HepG2 (cell line): ENCODE results near the gene PFDN1. TPM values are rescaled to one million over a fixed set of nuclear protein-coding genes. Genes with fewer than 3 reads are reported as not detected.

Experiments
- ATAC-seq: fragments of 200-7000 bp; cut with Tn5 transposase; 3 replicates; pipeline ENCODE4 v1.9.1; 2020; ENCODE audit warnings: mild to moderate bottlenecking, moderate library complexity
- BruUV-seq: library from RNA; stranded (reverse); fragments of 400-500 nt; replicated peaks from 2 replicates; lab custom pipeline; 2021; lab: Mats Ljungman, UMichigan
- CTCF ChIA-PET: fragments of 300-600 bp; formaldehyde crosslinking; extraction: SDS; loops from one replicate; lab custom pipeline; 2021; ENCODE audit warnings: low total read pairs, inconsistent platforms, low intra/inter-chr PET ratio; lab: Yijun Ruan, JAX
- POLR2A ChIA-PET: fragments of 350-600 bp; sonication (Branson Sonifier 250); formaldehyde crosslinking; loops from one replicate; lab custom pipeline; 2020; ENCODE audit warnings: antibody characterized with exemption, inconsistent platforms; lab: Yijun Ruan, JAX
- DNase-seq: peaks from one replicate; pipeline ENCODE4 v3.0.0-alpha.2; 2015; ENCODE audit warnings: low spot score
- FAIRE-seq: peaks from 3 replicates; lab custom pipeline; 2011; peaks lifted over from hg19 to GRCh38; lab: Jason Lieb, UNC
- H2AFZ ChIP-seq: one replicate; pipeline ENCODE4 v1.6.1; 2011; ENCODE audit warnings: low read length, inconsistent platforms
- H3K27ac ChIP-seq: fragments of 300-600 bp; 3 replicates; pipeline ENCODE4 v1.8.0; 2011; ENCODE audit warnings: mixed run types, mild to moderate bottlenecking, mixed read lengths, low read length, inconsistent platforms; ENCODE audit not compliant: insufficient read depth; ENCODE audit errors: extremely low read length
- H3K27me3 ChIP-seq, 2 experiments: fragments of 200-600 bp in 1 of 2; 2 replicates in 1 of 2; 3 replicates in 1 of 2; pipeline versions ENCODE4 v1.6.0 to v1.8.0; 2011; ENCODE audit warnings: low read length in 2 of 2, mild to moderate bottlenecking in 2 of 2, moderate library complexity in 2 of 2, inconsistent platforms in 1 of 2; ENCODE audit not compliant: insufficient read depth in 2 of 2, control insufficient read depth in 1 of 2
- H3K36me3 ChIP-seq, 2 experiments: fragments of 200-600 bp in 1 of 2; replicated peaks in 1 of 2; 2 replicates in 1 of 2; 3 replicates in 1 of 2; pipeline versions ENCODE4 v1.5.1 to v1.8.0; 2011; ENCODE audit warnings: low read length in 2 of 2, inconsistent platforms in 1 of 2; ENCODE audit not compliant: insufficient read depth in 2 of 2, control insufficient read depth in 1 of 2
- H3K4me1 ChIP-seq: 2 replicates; pipeline ENCODE4 v1.5.1; 2012; ENCODE audit warnings: low read length, inconsistent platforms; ENCODE audit not compliant: insufficient read depth
- H3K4me2 ChIP-seq: 2 replicates; pipeline ENCODE4 v1.6.0; 2011; ENCODE audit warnings: low read depth, low read length, inconsistent platforms
- H3K4me3 ChIP-seq, 3 experiments: fragments of 200-600 bp in 1 of 3; sonication (generic), shearing (Covaris generic) in 1 of 3; replicated peaks in 1 of 3; 2 replicates each; pipeline ENCODE4 v1.5.1; 2011 to 2016; ENCODE audit warnings: low read length in 3 of 3, inconsistent platforms in 2 of 3, low read depth in 2 of 3, mild to moderate bottlenecking in 2 of 3, control low read depth in 1 of 3, mixed read lengths in 1 of 3; ENCODE audit not compliant: insufficient read depth in 1 of 3
- H3K79me2 ChIP-seq: one replicate; pipeline ENCODE4 v1.6.1; 2011; ENCODE audit warnings: low read length, inconsistent platforms; ENCODE audit not compliant: insufficient read depth
- H3K9ac ChIP-seq: 2 replicates; pipeline ENCODE4 v1.6.0; 2011; ENCODE audit warnings: mild to moderate bottlenecking, low read depth, low read length, inconsistent platforms; ENCODE audit not compliant: insufficient read depth
- H3K9me3 ChIP-seq: 2 replicates; pipeline ENCODE4 v1.5.1; 2012; ENCODE audit warnings: mild to moderate bottlenecking, low read length
- H4K20me1 ChIP-seq: 2 replicates; pipeline ENCODE4 v1.6.0; 2011; ENCODE audit warnings: inconsistent platforms, mild to moderate bottlenecking, low read length, moderate library complexity; ENCODE audit not compliant: insufficient read depth
- AFF4 ChIP-seq: sonication (generic); formaldehyde crosslinking; IDR thresholded peaks from 2 replicates; pipeline ENCODE4 v1.4.0; 2020; ENCODE audit warnings: missing genetic modification reagents
- BRCA1 ChIP-seq: sonication (generic); formaldehyde crosslinking; IDR thresholded peaks from 2 replicates; pipeline ENCODE4 v1.4.0; 2020; ENCODE audit warnings: missing genetic modification reagents
- HMGXB4 ChIP-seq, 2 experiments: sonication (generic) in 1 of 2; formaldehyde crosslinking in 1 of 2; IDR thresholded peaks; 2 replicates each; pipeline versions ENCODE4 v1.4.0 to v1.6.1; 2018 to 2020; ENCODE audit warnings: missing genetic modification reagents in 2 of 2, borderline replicate concordance in 1 of 2, low read depth in 1 of 2, mild to moderate bottlenecking in 1 of 2, missing biosample characterization in 1 of 2
- HNRNPUL1 ChIP-seq: fragments of 200-400 bp; formaldehyde crosslinking; IDR thresholded peaks from 2 replicates; pipeline ENCODE4 v1.6.1; 2017; ENCODE audit warnings: low read depth, mild to moderate bottlenecking, low read length, moderate library complexity
- KDM4B ChIP-seq: sonication (generic); formaldehyde crosslinking; IDR thresholded peaks from 2 replicates; pipeline ENCODE4 v1.4.0; 2020; ENCODE audit warnings: missing genetic modification reagents
- PPARG ChIP-seq: conservative IDR thresholded peaks from 2 replicates; pipeline ENCODE4 v1.6.1; 2016; ENCODE audit warnings: missing biosample characterization, missing genetic modification reagents
- RNF2 ChIP-seq: fragments of 450-650 bp; conservative IDR thresholded peaks from 2 replicates; pipeline ENCODE4 v1.6.1; 2016; ENCODE audit warnings: low read depth
- SIN3B ChIP-seq: fragments of 150-350 bp; IDR thresholded peaks from 2 replicates; pipeline ENCODE4 v1.6.1; 2014; ENCODE audit warnings: low read length
- SUZ12 ChIP-seq: fragments of 150-350 bp; IDR thresholded peaks from 2 replicates; pipeline ENCODE4 v1.6.1; 2014; ENCODE audit warnings: low read depth, low read length
- TAF1 ChIP-seq: sonication (generic); formaldehyde crosslinking; IDR thresholded peaks from 2 replicates; pipeline ENCODE4 v1.4.0; 2020; ENCODE audit warnings: missing genetic modification reagents
- ZFY ChIP-seq: sonication (generic); formaldehyde crosslinking; IDR thresholded peaks from 2 replicates; pipeline ENCODE4 v1.4.0; 2020; ENCODE audit warnings: missing genetic modification reagents
- ZNF17 ChIP-seq: sonication (generic); formaldehyde crosslinking; IDR thresholded peaks from 2 replicates; pipeline ENCODE4 v1.5.0; 2020; ENCODE audit warnings: mild to moderate bottlenecking, missing genetic modification reagents
- ZNF230 ChIP-seq: sonication (generic); formaldehyde crosslinking; IDR thresholded peaks from 2 replicates; pipeline ENCODE4 v1.4.0; 2020; ENCODE audit warnings: mild to moderate bottlenecking, missing genetic modification reagents
- ZNF292 ChIP-seq: sonication (generic); formaldehyde crosslinking; IDR thresholded peaks from 2 replicates; pipeline ENCODE4 v1.8.1; 2022; ENCODE audit warnings: mild to moderate bottlenecking, low read depth, missing genetic modification reagents, borderline replicate concordance
- ZNF484 ChIP-seq: sonication (generic); formaldehyde crosslinking; IDR thresholded peaks from 2 replicates; pipeline ENCODE4 v1.5.1; 2020; ENCODE audit warnings: mild to moderate bottlenecking, low read depth, missing genetic modification reagents, borderline replicate concordance
- ZNF580 ChIP-seq: IDR thresholded peaks from 2 replicates; pipeline ENCODE4 v1.6.1; 2016; ENCODE audit warnings: low read depth, borderline replicate concordance
- WGBS: methylation state at CpG from one replicate; pipeline ENCODE4 v1.1.6; 2017; ENCODE audit warnings: low lambda C conversion rate; 5-methylcytosine and 5-hydroxymethylcytosine counted together
- in situ Hi-C: cut with HindIII; loops from 2 replicates; pipeline ENCODE4 v1.10.0; 2017; ENCODE audit warnings: low pct_unique_long_range_greater_than_20kb; ENCODE audit not compliant: extremely low pct_ligation_motif_present
- intact Hi-C: fragments of 100-400 bp; cut with micrococcal nuclease; formaldehyde crosslinking; loops from one replicate; pipeline ENCODE4 v1.10.0; 2022; ENCODE audit not compliant: unreplicated experiment
- polyA plus RNA-seq, 8 experiments: library from polyadenylated mRNA; depleted of rRNA in 3 of 8; stranded (reverse) in 7 of 8; unstranded in 1 of 8; fragments of >200 nt; fragmentation: Illumina TruSeq in 4 of 8; extraction: Trizol in 4 of 8; gene quantifications; 2 replicates each; pipeline versions ENCODE4 v1.2.1 to v1.2.3, GENCODE V29; 2011 to 2016; ENCODE audit warnings: low read depth in 4 of 8, missing spikeins in 1 of 8, mixed read lengths in 1 of 8; ENCODE audit not compliant: insufficient read depth in 1 of 8
- total RNA-seq, 5 experiments: library from RNA; depleted of rRNA; stranded (reverse); fragments of >200 nt; fragmentation: Illumina TruSeq; extraction: Trizol; gene quantifications; 2 replicates each; pipeline ENCODE4 v1.2.3, GENCODE V29; 2016; ENCODE audit warnings: low read depth in 1 of 5

PFDN1 gene
- total and polyA plus RNA-seq, 2 of the 13 experiments (the other 11 are each of a cell fraction or from before 2014, with no cell fraction given) = 67.2 to 70.8 TPM

- H3K27ac ChIP-seq = peak overlapping the region; percentile 57
- BruUV-seq = no TSS peak
- CTCF ChIA-PET = no interaction called here
- TF ChIP-seq ZNF292 (CRISPR knock-in tag) = no peak
- TF ChIP-seq HNRNPUL1 = no peak
- no peak for TF ChIP-seq RNF2
- TF ChIP-seq ZNF580 (CRISPR knock-in tag) = no peak
- no peak for TF ChIP-seq ZNF484 (CRISPR knock-in tag)
- no peak for TF ChIP-seq AFF4
- no peak for TF ChIP-seq SIN3B
- 0 out of 2 replicates have a peak, but pooled peaks have one; percentile 6 for TF ChIP-seq PPARG (CRISPR knock-in tag)
- TF ChIP-seq BRCA1 (CRISPR knock-in tag) = 0 out of 2 replicates have a peak, but pooled peaks have one; percentile 46
- no peak for TF ChIP-seq KDM4B (CRISPR knock-in tag)
- TF ChIP-seq SUZ12 = no peak
- no peak for TF ChIP-seq TAF1 (CRISPR knock-in tag)
- no peak for TF ChIP-seq ZNF230 (CRISPR knock-in tag)
- 0 out of 2 replicates have a peak, but pooled peaks have one; percentile 19 for TF ChIP-seq ZFY (CRISPR knock-in tag)
- 0 out of 4 replicates have a peak, but pooled peaks of 1 of the 2 experiments have one; percentile 1 for TF ChIP-seq HMGXB4 (CRISPR knock-in tag; IDR thresholded peaks at IDR 0.05; ENCODE audit: borderline replicate concordance in 1 of 2, low read depth in 1 of 2)
- TF ChIP-seq ZNF17 (CRISPR knock-in tag) = no peak
- TF ChIP-seq, all 625 proteins: peak for 4
- ATAC-seq (peak; percentile 9; the same call in 2 of the 3 replicates), FAIRE-seq (no peak), DNase-seq (no peak)
- Histone ChIP-seq H3K27me3 (no peaks in the 10 kb centered on the region), H3K9me3 (no peaks in the 10 kb centered on the region), H2AFZ (no peak overlapping the region), H3K36me3 (no peaks in the 10 kb centered on the region; a peak in 1 of 5 replicates), H3K79me2 (no peaks in the 10 kb centered on the region), H3K9ac (peak overlapping the region; percentile 18), H3K4me2 (peak overlapping the region; percentile 70), H4K20me1 (no peaks in the 10 kb centered on the region), H3K4me3 (peak overlapping the region in 2 of 3 experiments; percentile 13 to 15; a peak in 4 of 6 replicates), H3K4me1 (peaks cover 72% of the 10 kb centered on the region)
- in situ Hi-C loops = loop anchor here (5.0 kb wide), 1 partner anchor 43 kb away; the partner anchor contains the start of gene CYSTM1
- WGBS = 39% methylated on average over 3 of the region's 3 CpGs
- intact Hi-C loops = loop anchor here (5.0 kb wide), 1 partner anchor 43 kb away; the partner anchor contains the start of gene CYSTM1
- POLR2A ChIA-PET = interaction anchor here (1.4 kb wide), 1 partner anchor 20 kb away, joined by 4 read pairs; no protein-coding TSS in a partner anchor
Observed at GRCh38 chr5:140220032-140220697, 82.7 kb downstream of the PFDN1 start.
